Measurements from ENCODE around the gene CPNE4.

Gene CPNE4

GRCh38 chr3:131922356-131922755, 112.5 kb downstream of the CPNE4 start:
- Histone ChIP-seq H3K36me3 (no peaks in the 10 kb centered on the region), H3K9ac (no peak overlapping the region), H4K20me1 (no peaks in the 10 kb centered on the region), H3K4me3 (no peak overlapping the region), H3K4me2 (no peak overlapping the region), H3K27ac (no peak overlapping the region), H3K9me3 (no peaks in the 10 kb centered on the region), H3K4me1 (no peaks in the 10 kb centered on the region), H3K27me3 (no peaks in the 10 kb centered on the region)
- no peak for TF ChIP-seq Cebpa-rat (IDR thresholded peaks at IDR 0.05)

GRCh38 chr3:131917006-131917405, 117.8 kb downstream of the CPNE4 start:
- H4K20me1 ChIP-seq = no peaks in the 10 kb centered on the region
- H3K4me2 ChIP-seq = no peak overlapping the region
- H3K4me1 ChIP-seq = no peaks in the 10 kb centered on the region
- H3K36me3 ChIP-seq = no peaks in the 10 kb centered on the region
- H3K4me3 ChIP-seq = no peak overlapping the region
- no peaks in the 10 kb centered on the region for H3K9me3 ChIP-seq
- H3K27ac ChIP-seq = no peak overlapping the region
- no peak for TF ChIP-seq Cebpa-rat (IDR thresholded peaks at IDR 0.05)
- H3K9ac ChIP-seq = no peak overlapping the region
- H3K27me3 ChIP-seq = no peaks in the 10 kb centered on the region

GRCh38 chr3:131914090-131914691, 120.6 kb downstream of the CPNE4 start:
- Histone ChIP-seq H3K27me3 (no peaks in the 10 kb centered on the region), H4K20me1 (no peaks in the 10 kb centered on the region), H3K27ac (no peak overlapping the region), H3K4me2 (no peak overlapping the region), H3K36me3 (no peaks in the 10 kb centered on the region), H3K4me1 (no peaks in the 10 kb centered on the region), H3K9me3 (no peaks in the 10 kb centered on the region), H3K9ac (no peak overlapping the region), H3K4me3 (no peak overlapping the region)
- no peak for TF ChIP-seq Cebpa-rat (IDR thresholded peaks at IDR 0.05)

DNA sequence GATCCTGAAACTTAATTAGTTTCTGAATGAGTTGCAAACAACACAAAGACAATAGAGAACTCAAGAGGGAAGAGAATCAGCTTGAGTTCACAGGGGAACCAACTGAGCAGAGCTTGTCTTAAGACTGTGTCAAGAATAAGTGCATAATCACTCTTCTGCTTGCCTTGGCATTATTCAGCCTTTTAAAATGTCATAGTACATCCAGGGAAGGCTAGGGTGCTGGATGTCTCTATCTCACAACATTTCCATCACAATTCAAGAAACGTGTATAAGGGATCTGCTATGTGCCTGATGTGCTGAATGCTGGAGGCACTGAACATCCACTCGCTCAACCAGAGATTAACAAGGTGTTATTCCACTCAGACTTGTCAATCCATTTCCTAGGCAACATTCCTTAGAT, 122.6 kb downstream of the CPNE4 start:
- Histone ChIP-seq H3K9ac (no peak overlapping the region), H3K36me3 (no peaks in the 10 kb centered on the region), H3K27ac (no peak overlapping the region), H3K4me1 (no peaks in the 10 kb centered on the region), H3K27me3 (no peaks in the 10 kb centered on the region), H3K4me2 (no peak overlapping the region), H3K9me3 (no peaks in the 10 kb centered on the region), H3K4me3 (no peak overlapping the region), H4K20me1 (no peaks in the 10 kb centered on the region)
- TF ChIP-seq Cebpa-rat (IDR thresholded peaks at IDR 0.05) = no peak

- Histone ChIP-seq H3K9me3 (no peaks in the 10 kb centered on the region), H3K27me3 (no peaks in the 10 kb centered on the region), H3K27ac (no peak overlapping the region), H3K9ac (no peak overlapping the region), H3K36me3 (no peaks in the 10 kb centered on the region), H3K4me3 (no peak overlapping the region), H3K4me2 (no peak overlapping the region), H3K4me1 (no peaks in the 10 kb centered on the region), H4K20me1 (no peaks in the 10 kb centered on the region)
- TF ChIP-seq Cebpa-rat (IDR thresholded peaks at IDR 0.05) = no peak
Measured at GRCh38 chr3:131907796-131908195, 127.0 kb downstream of the CPNE4 start.

DNA sequence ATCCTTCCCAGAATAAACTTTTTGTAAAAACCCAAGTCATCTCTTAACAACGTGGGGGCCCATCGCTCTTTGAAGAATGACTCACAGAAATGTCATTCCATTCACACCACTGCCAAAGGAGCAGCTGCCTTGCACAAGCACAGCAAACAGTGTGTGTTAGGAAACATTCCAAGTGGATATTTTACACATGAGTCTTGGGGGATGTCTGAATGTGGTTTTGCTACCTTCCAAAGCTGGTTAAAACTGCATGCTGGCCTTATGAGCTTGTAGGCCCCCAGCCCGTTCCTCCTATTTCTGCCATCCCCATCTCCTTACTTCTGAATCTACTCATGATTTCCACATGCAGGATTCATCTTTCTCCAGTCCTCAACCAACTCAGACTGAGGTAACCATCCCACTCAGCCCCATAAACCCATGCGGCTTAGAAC, 130.8 kb downstream of the CPNE4 start:
- no peaks in the 10 kb centered on the region for H3K9me3 ChIP-seq
- no peaks in the 10 kb centered on the region for H3K36me3 ChIP-seq
- H3K27me3 ChIP-seq = no peaks in the 10 kb centered on the region
- no peak overlapping the region for H3K4me2 ChIP-seq
- TF ChIP-seq Cebpa-rat (IDR thresholded peaks at IDR 0.05) = no peak
- no peak overlapping the region for H3K9ac ChIP-seq
- H3K27ac ChIP-seq = no peak overlapping the region
- H3K4me1 ChIP-seq = no peaks in the 10 kb centered on the region
- H4K20me1 ChIP-seq = no peaks in the 10 kb centered on the region
- H3K4me3 ChIP-seq = no peak overlapping the region

DNA sequence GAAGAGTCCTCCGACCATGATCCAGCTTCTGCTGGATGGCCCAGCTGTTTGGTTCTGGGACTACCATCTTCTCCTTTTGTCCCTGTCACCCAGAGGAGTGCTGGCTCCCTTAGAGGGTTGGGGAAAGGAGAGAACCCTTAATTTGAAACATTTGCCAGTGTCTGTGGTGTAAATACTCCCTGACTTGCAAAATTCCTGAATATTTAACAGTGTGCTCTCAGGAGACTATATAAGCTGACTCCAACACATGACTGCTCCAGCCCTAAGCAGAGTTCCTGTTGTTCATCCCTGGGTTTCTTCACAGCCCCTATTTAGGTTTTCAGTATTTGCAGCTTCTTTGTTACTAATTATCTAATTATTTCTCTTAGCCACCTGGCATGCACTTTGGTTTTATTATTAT, 133.1 kb downstream of the CPNE4 start:
- Histone ChIP-seq H3K27ac (no peak overlapping the region), H3K36me3 (no peaks in the 10 kb centered on the region), H3K9ac (no peak overlapping the region), H3K27me3 (no peaks in the 10 kb centered on the region), H3K4me3 (no peak overlapping the region), H3K4me2 (no peak overlapping the region), H3K9me3 (no peaks in the 10 kb centered on the region), H4K20me1 (no peaks in the 10 kb centered on the region), H3K4me1 (no peaks in the 10 kb centered on the region)
- no peak for TF ChIP-seq Cebpa-rat (IDR thresholded peaks at IDR 0.05)

- no peaks in the 10 kb centered on the region for H3K9me3 ChIP-seq
- TF ChIP-seq Cebpa-rat (IDR thresholded peaks at IDR 0.05) = no peak
- H3K9ac ChIP-seq = no peak overlapping the region
- H3K36me3 ChIP-seq = no peaks in the 10 kb centered on the region
- H3K4me2 ChIP-seq = no peak overlapping the region
- no peaks in the 10 kb centered on the region for H3K27me3 ChIP-seq
- H4K20me1 ChIP-seq = no peaks in the 10 kb centered on the region
- H3K27ac ChIP-seq = no peak overlapping the region
- no peak overlapping the region for H3K4me3 ChIP-seq
- H3K4me1 ChIP-seq = no peaks in the 10 kb centered on the region
Measured at GRCh38 chr3:131900891-131901290, 133.9 kb downstream of the CPNE4 start.

DNA sequence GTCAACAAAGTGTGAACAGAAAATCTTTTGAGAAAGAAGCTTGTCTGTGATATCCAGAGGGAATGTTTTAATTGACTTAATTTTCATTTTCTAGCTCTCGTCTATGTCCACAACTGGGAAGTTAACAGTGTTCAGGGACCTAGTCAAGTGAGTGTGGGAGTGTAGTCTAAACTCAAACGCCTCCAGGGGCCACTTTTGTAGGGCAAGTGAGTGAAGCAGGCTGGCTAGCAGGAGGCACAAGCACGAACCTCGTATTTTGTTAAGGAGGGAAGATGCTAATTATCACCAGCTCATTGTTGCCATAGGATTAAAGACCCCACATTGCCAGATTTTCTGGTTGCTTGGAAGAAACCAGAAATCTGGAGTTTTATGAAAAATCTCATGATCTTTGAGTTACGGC, 135.8 kb downstream of the CPNE4 start:
- Histone ChIP-seq H3K4me2 (no peak overlapping the region), H3K27me3 (no peaks in the 10 kb centered on the region), H3K36me3 (no peaks in the 10 kb centered on the region), H3K9me3 (no peaks in the 10 kb centered on the region), H3K4me3 (no peak overlapping the region), H4K20me1 (no peaks in the 10 kb centered on the region), H3K9ac (no peak overlapping the region), H3K27ac (no peak overlapping the region), H3K4me1 (no peaks in the 10 kb centered on the region)
- TF ChIP-seq Cebpa-rat (IDR thresholded peaks at IDR 0.05) = no peak

DNA sequence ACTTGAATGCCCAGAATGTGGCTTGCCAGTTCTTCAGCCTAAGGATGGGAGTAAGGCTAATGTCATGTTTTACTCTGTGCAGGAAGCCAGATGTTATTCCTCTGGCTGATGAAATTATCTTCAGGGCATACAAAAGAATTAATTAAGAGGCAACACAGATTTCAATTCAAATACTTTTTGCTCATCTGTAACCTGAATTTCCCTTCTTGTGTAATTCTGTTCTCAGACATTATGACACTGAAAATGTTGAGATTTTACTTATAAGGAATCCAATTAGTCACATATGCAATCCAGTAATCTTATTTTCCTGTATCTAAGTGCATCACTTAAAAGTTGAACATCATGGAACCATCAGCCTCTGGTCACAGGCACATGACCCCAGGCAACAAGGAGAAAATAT, 136.5 kb downstream of the CPNE4 start:
- no peak overlapping the region for H3K4me3 ChIP-seq
- no peaks in the 10 kb centered on the region for H3K9me3 ChIP-seq
- no peaks in the 10 kb centered on the region for H4K20me1 ChIP-seq
- H3K27ac ChIP-seq = no peak overlapping the region
- H3K4me1 ChIP-seq = no peaks in the 10 kb centered on the region
- no peak for TF ChIP-seq Cebpa-rat (IDR thresholded peaks at IDR 0.05)
- no peaks in the 10 kb centered on the region for H3K36me3 ChIP-seq
- H3K9ac ChIP-seq = no peak overlapping the region
- no peak overlapping the region for H3K4me2 ChIP-seq
- no peaks in the 10 kb centered on the region for H3K27me3 ChIP-seq

DNA sequence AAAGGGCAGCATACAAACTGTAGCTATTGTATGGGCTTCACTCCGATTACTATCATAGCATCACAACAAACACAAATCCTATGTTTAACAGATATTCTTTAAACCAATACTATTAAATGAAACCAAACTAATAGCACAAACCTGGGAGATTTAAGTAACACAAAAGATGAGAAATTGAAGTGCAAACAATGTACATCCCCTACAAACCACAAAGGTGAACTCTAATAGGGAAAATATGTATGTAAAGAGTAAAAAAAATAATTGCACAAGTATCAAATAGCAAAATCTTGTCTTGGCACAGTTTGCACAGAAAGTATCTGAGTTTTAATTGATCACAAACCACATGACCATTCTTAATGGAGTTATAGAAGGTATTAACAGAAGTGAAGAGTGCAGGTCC, 138.5 kb downstream of the CPNE4 start:
- H3K9me3 ChIP-seq = no peaks in the 10 kb centered on the region; the same call in 1 of the 2 replicates
- H3K36me3 ChIP-seq = no peaks in the 10 kb centered on the region
- H3K9ac ChIP-seq = no peak overlapping the region
- no peaks in the 10 kb centered on the region for H3K27me3 ChIP-seq
- H4K20me1 ChIP-seq = no peaks in the 10 kb centered on the region
- TF ChIP-seq Cebpa-rat (IDR thresholded peaks at IDR 0.05) = no peak
- no peaks in the 10 kb centered on the region for H3K4me1 ChIP-seq
- no peak overlapping the region for H3K27ac ChIP-seq
- H3K4me2 ChIP-seq = no peak overlapping the region
- H3K4me3 ChIP-seq = no peak overlapping the region
